Adrenal gland (tissue), 12 donors: ENCODE measurements around the gene CREB3L1. TPM values are rescaled to one million over a fixed set of nuclear protein-coding genes. Genes with fewer than 3 reads are reported as not detected.

ENCODE experiments used
- DNase-seq, 7 donors: peaks; one replicate each; pipeline ENCODE4 v3.0.0-alpha.2; 2019 to 2020
- H3K27ac ChIP-seq, 5 donors: fragments of 200-600 bp; sonication (generic) in 4 of 5; 1 replicate in 3 of 5; 2 replicates in 2 of 5; pipeline versions ENCODE4 v1.5.1 to v1.8.0; 2016 to 2020; ENCODE audit warnings: mild to moderate bottlenecking in 1 of 5
- H3K27me3 ChIP-seq: fragments of 200-600 bp; 2 replicates; pipeline ENCODE4 v1.8.0; 2021
- H3K36me3 ChIP-seq, 2 donors: fragments of 200-600 bp; replicated peaks in 1 of 2; 1 replicate in 1 of 2; 2 replicates in 1 of 2; pipeline versions ENCODE4 v1.5.1 to v1.8.0; 2018 to 2022
- H3K4me1 ChIP-seq, 2 donors: fragments of 200-600 bp; replicated peaks in 1 of 2; 1 replicate in 1 of 2; 2 replicates in 1 of 2; pipeline versions ENCODE4 v1.5.1 to v1.8.0; 2018 to 2021
- H3K4me3 ChIP-seq, 4 donors: fragments of 200-600 bp; sonication (generic) in 3 of 4; one replicate each; pipeline ENCODE4 v1.5.1; 2016 to 2018
- H3K9me3 ChIP-seq, 3 donors: fragments of 200-600 bp; sonication (generic) in 1 of 3; replicated peaks in 1 of 3; 1 replicate in 2 of 3; 2 replicates in 1 of 3; pipeline versions ENCODE4 v1.5.1 to v1.8.0; 2016 to 2021
- POLR2A ChIP-seq, 2 donors: fragments of 450-650 bp; IDR thresholded peaks; one replicate each; pipeline ENCODE4 v1.6.1; 2017; ENCODE audit warnings: antibody characterized with exemption in 2 of 2, mild to moderate bottlenecking in 2 of 2, moderate library complexity in 1 of 2
- WGBS, 4 donors: extraction: QIAGEN DNeasy Blood & Tissue Kit in 2 of 4; methylation state at CpG; one replicate each; pipeline versions ENCODE4 v1.1.5 to v1.1.7; 2013 to 2017; 5-methylcytosine and 5-hydroxymethylcytosine counted together
- intact Hi-C, 2 donors: fragments of 100-400 bp; cut with DNase I; formaldehyde crosslinking; loops; one replicate each; pipeline versions ENCODE4 v1.14.1 to v1.15.0; 2022 to 2023
- polyA plus RNA-seq, 3 donors: library from polyadenylated mRNA; stranded (reverse); fragments of 200-250 nt in 2 of 3; fragments of 350-450 nt in 1 of 3; fragmentation: Illumina TruSeq in 1 of 3; extraction: RNeasy Lipid Tissue Mini Kit (QIAGEN cat#74804) in 1 of 3; gene quantifications; one replicate each; pipeline ENCODE4 v1.2.3, GENCODE V29; 2013 to 2014
- total RNA-seq, 9 donors: library from RNA; depleted of rRNA in 4 of 9; stranded (reverse); fragments of >200 nt in 4 of 9; fragments of 120-200 nt in 1 of 9; fragmentation: NEBNext Ultra II Directional in 1 of 9; extraction: Animal tissue kit (Norgen Biotek cat#: 25700) in 1 of 9; gene quantifications; one replicate each; pipeline versions ENCODE4 v1.1.0 to v1.2.4, GENCODE V29; 2013 to 2023
- TF ChIP-seq, protein P1 (sequence below), 6 experiments: fragments of 450-650 bp in 4 of 6; fragments of 200-600 bp in 2 of 6; sonication (generic) in 1 of 6; IDR thresholded peaks; 1 replicate in 5 of 6; 2 replicates in 1 of 6; pipeline versions ENCODE4 v1.5.1 to v1.8.0; 2016 to 2021; ENCODE audit warnings: antibody characterized with exemption in 6 of 6, mild to moderate bottlenecking in 2 of 6, moderate library complexity in 1 of 6
- donor health status: healthy with polysubstance abuse.
- donor health status: Bipolar disorder and iron deficiency.
- donor health status: DM: yes; HTN: yes; CAD: no.
- donor health status: DM: no; HTN: no; CAD: no.
- donor health status: DM: no; HTN: no; CAD: no.
- donor health status: DM: yes; HTN: yes; CAD: no.

Gene CREB3L1
- total and polyA plus RNA-seq, 12 donors = 5.4 to 31.7 (median 26.2) TPM

DNA sequence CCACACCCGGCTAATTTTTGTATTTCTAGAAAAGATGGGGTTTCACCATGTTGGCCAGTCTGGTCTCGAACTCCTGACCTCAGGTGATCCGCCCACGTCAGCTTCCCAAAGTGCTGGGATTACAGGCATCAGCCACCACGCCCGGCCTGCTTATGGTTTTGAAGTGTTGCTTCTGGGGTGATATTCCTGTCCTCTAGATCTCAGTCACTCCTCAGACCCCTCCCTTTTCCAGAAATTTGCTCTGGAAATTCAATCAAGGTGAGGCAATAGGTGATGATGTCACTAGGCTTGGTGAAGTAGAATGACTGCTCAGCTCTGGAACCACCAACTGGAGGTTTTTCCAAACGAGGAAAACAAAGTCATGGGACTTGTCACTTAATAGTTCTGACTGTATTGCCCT lies 36.6 kb upstream of the CREB3L1 start:
- H3K36me3 ChIP-seq = no peaks in the 10 kb centered on the region
- 88 to 93% (median 90%) methylated on average over 7 of the region's 7 CpGs for WGBS, 4 donors
- peaks cover 17 to 42% of the 10 kb centered on the region in 2 donors for H3K4me1 ChIP-seq
- peak in 2 of 7 donors; percentile 14 to 45 for DNase-seq
- H3K9me3 ChIP-seq = no peaks in the 10 kb centered on the region
- H3K4me3 ChIP-seq = no peak overlapping the region
- H3K27me3 ChIP-seq = no peaks in the 10 kb centered on the region
- intact Hi-C loops = no loop called here
- no peak overlapping the region for H3K27ac ChIP-seq
- TF ChIP-seq POLR2A (IDR thresholded peaks at IDR 0.05) = no peak
- TF ChIP-seq, protein P1, sequence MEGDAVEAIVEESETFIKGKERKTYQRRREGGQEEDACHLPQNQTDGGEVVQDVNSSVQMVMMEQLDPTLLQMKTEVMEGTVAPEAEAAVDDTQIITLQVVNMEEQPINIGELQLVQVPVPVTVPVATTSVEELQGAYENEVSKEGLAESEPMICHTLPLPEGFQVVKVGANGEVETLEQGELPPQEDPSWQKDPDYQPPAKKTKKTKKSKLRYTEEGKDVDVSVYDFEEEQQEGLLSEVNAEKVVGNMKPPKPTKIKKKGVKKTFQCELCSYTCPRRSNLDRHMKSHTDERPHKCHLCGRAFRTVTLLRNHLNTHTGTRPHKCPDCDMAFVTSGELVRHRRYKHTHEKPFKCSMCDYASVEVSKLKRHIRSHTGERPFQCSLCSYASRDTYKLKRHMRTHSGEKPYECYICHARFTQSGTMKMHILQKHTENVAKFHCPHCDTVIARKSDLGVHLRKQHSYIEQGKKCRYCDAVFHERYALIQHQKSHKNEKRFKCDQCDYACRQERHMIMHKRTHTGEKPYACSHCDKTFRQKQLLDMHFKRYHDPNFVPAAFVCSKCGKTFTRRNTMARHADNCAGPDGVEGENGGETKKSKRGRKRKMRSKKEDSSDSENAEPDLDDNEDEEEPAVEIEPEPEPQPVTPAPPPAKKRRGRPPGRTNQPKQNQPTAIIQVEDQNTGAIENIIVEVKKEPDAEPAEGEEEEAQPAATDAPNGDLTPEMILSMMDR (IDR thresholded peaks at IDR 0.05) = no peak

DNA sequence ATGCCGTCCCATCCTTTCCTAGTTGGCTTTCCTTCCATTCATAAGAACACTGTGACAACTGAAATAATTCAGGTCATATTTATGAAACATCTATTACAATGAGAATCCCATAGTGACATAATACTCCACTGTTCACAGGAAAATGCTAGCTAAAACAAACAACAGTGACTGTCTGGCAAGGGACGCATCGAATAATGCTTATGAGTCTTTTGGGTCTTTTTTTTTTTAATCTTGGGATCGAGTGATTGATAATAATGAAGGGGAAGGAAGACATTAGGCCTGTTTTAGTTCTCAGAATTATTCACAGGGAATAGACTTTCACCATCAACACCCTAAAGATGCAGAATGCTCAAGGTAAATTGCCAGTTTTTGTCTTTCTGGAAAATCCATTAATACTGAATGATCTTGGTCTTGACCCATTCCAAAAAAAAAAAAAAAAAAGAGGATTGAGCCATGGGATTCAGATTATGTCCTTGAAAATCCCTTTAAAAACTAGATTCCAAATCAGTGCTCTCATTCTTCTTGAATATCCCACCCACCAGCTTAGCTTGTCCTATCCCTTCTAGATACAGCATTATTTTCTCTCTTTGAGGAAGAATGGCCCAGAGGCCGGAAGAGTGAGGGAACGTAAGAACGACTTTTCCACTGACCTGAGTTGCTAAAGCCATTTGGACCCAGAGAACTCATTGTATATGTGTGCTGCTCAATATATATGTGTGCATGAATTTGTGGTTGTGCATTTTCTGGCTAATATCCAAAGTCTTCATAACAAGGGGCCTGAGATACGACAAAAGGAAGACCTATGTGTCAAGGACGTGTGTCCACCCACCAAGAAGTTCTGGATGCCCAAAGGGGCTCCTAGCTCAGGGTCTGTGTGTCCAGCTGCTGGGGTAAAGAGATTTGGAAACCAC lies 35.2 kb upstream of the CREB3L1 start:
- H3K4me1 ChIP-seq = peaks cover 15 to 36% of the 10 kb centered on the region in 2 donors
- no peak for TF ChIP-seq POLR2A (IDR thresholded peaks at IDR 0.05)
- TF ChIP-seq, protein P1 (IDR thresholded peaks at IDR 0.05) = no peak
- DNase-seq = peak in 2 of 7 donors; percentile 1 to 51
- H3K27me3 ChIP-seq = no peaks in the 10 kb centered on the region
- WGBS, 4 donors = 72 to 85% (median 79%) methylated on average over 8 to 9 of the region's 9 CpGs
- H3K4me3 ChIP-seq = peak overlapping the region in 1 of 4 donors; percentile 55
- intact Hi-C loops = no loop called here
- H3K36me3 ChIP-seq = no peaks in the 10 kb centered on the region
- H3K9me3 ChIP-seq = no peaks in the 10 kb centered on the region
- H3K27ac ChIP-seq = peak overlapping the region in 4 of 5 donors; percentile 66 to 93 (median 79)

DNA sequence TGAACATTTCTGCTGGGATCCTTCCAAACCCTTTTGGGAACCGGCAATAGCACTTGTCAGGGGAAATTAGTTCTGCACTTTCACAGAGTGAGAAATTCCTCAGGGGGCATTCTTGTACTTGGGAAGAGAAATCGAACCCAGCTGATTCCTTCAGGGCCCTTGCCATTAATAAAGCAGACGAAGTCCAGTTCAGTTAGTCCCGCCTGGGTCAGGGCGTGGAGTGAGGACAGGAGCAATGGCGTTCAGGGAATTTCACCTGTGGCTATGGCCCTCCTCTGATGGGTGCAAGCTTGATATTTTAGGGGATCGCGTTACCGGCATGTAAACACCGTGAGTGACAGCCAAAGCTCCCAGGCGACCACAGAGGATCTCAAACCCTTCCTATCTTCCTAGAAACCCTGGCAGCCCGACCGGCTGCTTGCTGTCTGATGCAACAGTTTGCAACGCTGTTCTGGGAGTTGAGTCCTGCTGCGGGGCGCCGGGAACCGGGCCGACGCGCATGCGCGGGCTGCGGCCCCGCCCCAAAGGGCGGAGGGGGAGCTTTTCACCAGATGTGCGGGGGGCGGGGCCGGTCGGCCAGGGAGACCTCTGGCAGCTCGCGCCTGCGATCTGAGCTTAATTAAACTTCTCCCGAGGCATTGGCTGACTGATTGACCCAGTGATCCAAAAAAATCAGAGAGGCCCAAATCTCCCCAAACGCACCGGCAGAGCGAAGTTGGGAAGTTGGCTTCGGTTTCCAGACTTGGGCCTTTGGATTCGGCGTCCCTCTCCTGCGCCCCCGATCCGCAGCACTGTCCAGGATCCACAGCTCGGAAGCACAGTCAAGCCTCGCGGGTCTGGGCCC lies 34.3 kb upstream of the CREB3L1 start:
- Histone ChIP-seq H3K36me3 (no peaks in the 10 kb centered on the region), H3K4me1 (peaks cover 12 to 28% of the 10 kb centered on the region in 2 donors), H3K9me3 (no peaks in the 10 kb centered on the region), H3K27me3 (no peaks in the 10 kb centered on the region), H3K4me3 (peak overlapping the region in 3 of 4 donors; percentile 4 to 55 (median 5)), H3K27ac (peak overlapping the region; percentile 14 to 93 (median 73))
- peak; percentile 94 to 96 (median 95) for DNase-seq
- WGBS, 4 donors = 0 to 1% (median 1%) methylated on average over 13 to 46 of the region's 46 CpGs
- intact Hi-C loops = no loop called here
- TF ChIP-seq, protein P1 (IDR thresholded peaks at IDR 0.05) = peak in 1 of 6 experiments; percentile 14
- peak; percentile 72 to 96 for TF ChIP-seq POLR2A (IDR thresholded peaks at IDR 0.05)

DNA sequence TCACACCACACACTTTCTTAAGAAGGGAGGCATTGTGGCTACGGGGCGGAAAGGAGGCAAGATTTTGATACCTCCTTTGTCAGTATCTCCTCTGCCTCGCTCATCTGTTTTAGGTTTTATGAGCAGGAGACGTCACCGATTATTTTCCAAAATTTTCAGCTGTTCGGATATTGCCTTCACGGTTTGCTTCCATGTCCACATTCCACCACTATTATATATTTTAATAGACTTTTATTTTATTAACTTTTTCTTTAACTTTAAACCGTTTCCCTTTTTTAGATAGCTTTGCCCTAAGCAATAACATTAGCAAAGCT lies 33.7 kb upstream of the CREB3L1 start:
- intact Hi-C loops = no loop called here
- no peak for TF ChIP-seq POLR2A (IDR thresholded peaks at IDR 0.05)
- TF ChIP-seq, protein P1 (IDR thresholded peaks at IDR 0.05) = no peak
- H3K4me3 ChIP-seq = peak overlapping the region in 2 of 4 donors; percentile 5 to 55
- WGBS, 4 donors = 29 to 34% (median 30%) methylated on average over 8 of the region's 8 CpGs
- H3K27ac ChIP-seq = peak overlapping the region; percentile 14 to 93 (median 73)
- no peaks in the 10 kb centered on the region for H3K9me3 ChIP-seq
- no peaks in the 10 kb centered on the region for H3K27me3 ChIP-seq
- no peak for DNase-seq
- H3K36me3 ChIP-seq = no peaks in the 10 kb centered on the region
- peaks cover 7 to 23% of the 10 kb centered on the region in 2 donors for H3K4me1 ChIP-seq
